HTR-8/SVneo (cell line): ENCODE measurements around the gene UST.
"Not testable (repeated sequence)": the region's sequence is repeated elsewhere in the genome, so short reads cannot be mapped to it uniquely, and the experiment has no call there.

Source experiments
- DNase-seq: peaks from one replicate; pipeline ENCODE4 v3.0.0; 2011; ENCODE audit warnings: low spot score, mixed read lengths; ENCODE audit not compliant: insufficient read length
- FAIRE-seq: peaks from 2 replicates; lab custom pipeline; 2011; peaks lifted over from hg19 to GRCh38; lab: Jason Lieb, UNC

Gene UST

GRCh38 chr6:148735989-148736388 lies 10.8 kb upstream of the UST start:
- no peak for DNase-seq
- FAIRE-seq: no peak

- no peak for FAIRE-seq
These were observed 9.9 kb upstream of the UST start for GRCh38 chr6:148736774-148737412.

GRCh38 chr6:148737806-148738205 lies 9.0 kb upstream of the UST start:
- no peak for DNase-seq
- FAIRE-seq: no peak

More at GRCh38 chr6:148736774-148737412, 9.9 kb upstream of the UST start:
- no peak for DNase-seq

- DNase-seq (no peak), FAIRE-seq (no peak)
These were observed 7.6 kb upstream of the UST start for GRCh38 chr6:148738946-148739821.

GRCh38 chr6:148739822-148740128 lies 7.1 kb upstream of the UST start:
- DNase-seq (no peak), FAIRE-seq (no peak)

- DNase-seq: no peak
- no peak for FAIRE-seq
These were observed 3.4 kb upstream of the UST start for GRCh38 chr6:148743476-148743875.

GRCh38 chr6:148745926-148746325 lies 904 bp upstream of the UST start:
- FAIRE-seq (no peak), DNase-seq (no peak)

- DNase-seq (no peak), FAIRE-seq (no peak)
These were observed 278 bp downstream of the UST start for GRCh38 chr6:148747145-148747470.

GRCh38 chr6:148747471-148748165 lies 788 bp downstream of the UST start:
- no peak for DNase-seq
- FAIRE-seq: no peak

GRCh38 chr6:148749674-148750073 lies 2.8 kb downstream of the UST start:
- FAIRE-seq: no peak

GRCh38 chr6:148750838-148751792 lies 4.3 kb downstream of the UST start:
- no peak for FAIRE-seq
- DNase-seq: no peak

More at GRCh38 chr6:148749674-148750073, 2.8 kb downstream of the UST start:
- no peak for DNase-seq

- DNase-seq: no peak
These were observed 5.0 kb downstream of the UST start for GRCh38 chr6:148751793-148752170.

GRCh38 chr6:148755379-148755778 lies 8.5 kb downstream of the UST start:
- not testable (repeated sequence) for FAIRE-seq, DNase-seq

More at GRCh38 chr6:148751793-148752170, 5.0 kb downstream of the UST start:
- no peak for FAIRE-seq

- FAIRE-seq: no peak
- no peak for DNase-seq
These were observed 11.2 kb downstream of the UST start for GRCh38 chr6:148757944-148758480.

- FAIRE-seq (no peak), DNase-seq (no peak)
These were observed 11.7 kb downstream of the UST start for GRCh38 chr6:148758492-148758891.

GRCh38 chr6:148760258-148760534 lies 13.4 kb downstream of the UST start:
- no peak for FAIRE-seq
- no peak for DNase-seq

GRCh38 chr6:148760568-148761526 lies 14.0 kb downstream of the UST start:
- no peak for FAIRE-seq
- DNase-seq: no peak

- FAIRE-seq (no peak), DNase-seq (no peak)
These were observed 14.7 kb downstream of the UST start for GRCh38 chr6:148761527-148762011.

GRCh38 chr6:148762231-148762630 lies 15.4 kb downstream of the UST start:
- DNase-seq (no peak), FAIRE-seq (no peak)
